OCI-LY7 (cell line): ENCODE results near the gene SLC2A4RG.
"Not testable (repeated sequence)": the region's sequence is repeated elsewhere in the genome, so short reads cannot be mapped to it uniquely, and the experiment has no call there.

ENCODE experiments used
- CTCF ChIP-seq: fragments of 200-600 bp; sonication (generic); conservative IDR thresholded peaks from 2 replicates; pipeline ENCODE4 v1.5.1; 2014; ENCODE audit warnings: mild to moderate bottlenecking, antibody characterized with exemption, low read length, moderate library complexity, mixed read lengths
- EZH2phosphoT487 ChIP-seq: fragments of 200-600 bp; sonication (generic); IDR thresholded peaks from 2 replicates; pipeline ENCODE4 v1.6.1; 2018; ENCODE audit warnings: low read depth, borderline replicate concordance, mild to moderate bottlenecking, mixed run types, antibody characterized with exemption, low read length, moderate library complexity, mixed read lengths

GRCh38 chr20:63776875-63777274 lies 37.3 kb downstream of the SLC2A4RG start:
- not testable (repeated sequence) for TF ChIP-seq EZH2phosphoT487, CTCF
